Renal cortical epithelial cell (primary cell): ENCODE data around the gene OSBPL8. TPM values are rescaled to one million over a fixed set of nuclear protein-coding genes. Genes with fewer than 3 reads are reported as not detected.
"Not testable (repeated sequence)": the region's sequence is repeated elsewhere in the genome, so short reads cannot be mapped to it uniquely, and the experiment has no call there.

ENCODE experiments used
- DNase-seq: peaks from one replicate; pipeline ENCODE4 v3.0.0-alpha.2; 2011; ENCODE audit warnings: low read depth
- total RNA-seq: library from RNA; depleted of rRNA; stranded (reverse); fragments of >200 nt; gene quantifications from 2 replicates; pipeline ENCODE4 v1.2.3, GENCODE V29; 2014

The OSBPL8 gene
- total RNA-seq, 1 donor from 2014 or later, result 64.0 TPM

GRCh38 chr12:76422154-76422542, 137.4 kb downstream of the OSBPL8 start:
- DNase-seq, result no peak

GRCh38 chr12:76421046-76421445, 138.5 kb downstream of the OSBPL8 start:
- no peak for DNase-seq

GRCh38 chr12:76420222-76420621, 139.3 kb downstream of the OSBPL8 start:
- DNase-seq, result no peak

- no peak for DNase-seq
These were observed 142.5 kb downstream of the OSBPL8 start for GRCh38 chr12:76417116-76417515.

GRCh38 chr12:76413121-76413520, 146.4 kb downstream of the OSBPL8 start:
- no peak for DNase-seq

GRCh38 chr12:76410781-76411180, 148.8 kb downstream of the OSBPL8 start:
- DNase-seq, result no peak

- DNase-seq, result no peak
These were observed 149.2 kb downstream of the OSBPL8 start for GRCh38 chr12:76410371-76410770.

GRCh38 chr12:76409074-76409473, 150.5 kb downstream of the OSBPL8 start:
- DNase-seq, result no peak

GRCh38 chr12:76407710-76408109, 151.9 kb downstream of the OSBPL8 start:
- DNase-seq, result no peak

- DNase-seq, result no peak
These were observed 157.3 kb downstream of the OSBPL8 start for GRCh38 chr12:76402259-76402658.

- DNase-seq, result no peak
These were observed 159.4 kb downstream of the OSBPL8 start for GRCh38 chr12:76400136-76400535.

GRCh38 chr12:76399040-76399439, 160.5 kb downstream of the OSBPL8 start:
- no peak for DNase-seq

GRCh38 chr12:76398106-76398505, 161.5 kb downstream of the OSBPL8 start:
- DNase-seq, result no peak

GRCh38 chr12:76391461-76391860, 168.1 kb downstream of the OSBPL8 start:
- DNase-seq, result no peak

- no peak for DNase-seq
These were observed 172.0 kb downstream of the OSBPL8 start for GRCh38 chr12:76387614-76388013.

- no peak for DNase-seq
These were observed 175.0 kb downstream of the OSBPL8 start for GRCh38 chr12:76384560-76384959.

GRCh38 chr12:76383988-76384387, 175.6 kb downstream of the OSBPL8 start:
- DNase-seq, result no peak

GRCh38 chr12:76379261-76379660, 180.3 kb downstream of the OSBPL8 start:
- no peak for DNase-seq

- not testable (repeated sequence) for DNase-seq
These were observed 182.7 kb downstream of the OSBPL8 start for GRCh38 chr12:76376876-76377275.

- peak; percentile 55 for DNase-seq
These were observed 183.6 kb downstream of the OSBPL8 start for GRCh38 chr12:76375939-76376338.

GRCh38 chr12:76375470-76375869, 184.1 kb downstream of the OSBPL8 start:
- peak; percentile 57 for DNase-seq

GRCh38 chr12:76374386-76375020, 185.1 kb downstream of the OSBPL8 start:
- peak; percentile 95 for DNase-seq

GRCh38 chr12:76368230-76368629, 191.3 kb downstream of the OSBPL8 start:
- no peak for DNase-seq

GRCh38 chr12:76366163-76366562, 193.4 kb downstream of the OSBPL8 start:
- DNase-seq, result no peak
